ENCODE measurements around the gene OR52H1. TPM values are rescaled to one million over a fixed set of nuclear protein-coding genes. Genes with fewer than 3 reads are reported as not detected.

Gene OR52H1
- total and polyA plus RNA-seq, 2 of the 4 experiments (the other 2 are of a cell fraction): 0.18 TPM; not detected in 1

- no peak overlapping the region for H3K27ac ChIP-seq (ENCODE audit: insufficient read depth, low read length)
- H3K9me1 ChIP-seq (ENCODE audit: insufficient read depth, low read length): no peaks in the 10 kb centered on the region
- in situ Hi-C loops (cut with MboI; ENCODE audit: low sequenced_read_pairs): no loop called here
- ATAC-seq (ENCODE audit: low read depth) (no peak), DNase-seq (no peak)
- peaks cover 4% of the 10 kb centered on the region; the same call in 1 of the 2 replicates for H3K27me3 ChIP-seq (ENCODE audit: control insufficient read depth, insufficient read depth, low read length)
- H2AFZ ChIP-seq (replicated peaks; ENCODE audit: low read length, poor library complexity): no peak overlapping the region
- H4K8ac ChIP-seq (ENCODE audit: low read depth in 2 of 2, low read length in 2 of 2): no peak overlapping the region
- no peak overlapping the region for H3K18ac ChIP-seq (ENCODE audit: low read depth, low read length)
- H3K56ac ChIP-seq (ENCODE audit: extremely low read depth, insufficient read depth, low read length): no peak overlapping the region
- no peak overlapping the region for H3K9ac ChIP-seq (ENCODE audit: low read depth, low read length)
- no peak overlapping the region for H2BK120ac ChIP-seq (ENCODE audit: low read depth, low read length)
- H4K91ac ChIP-seq (ENCODE audit: insufficient read depth, low read depth, low read length): no peak overlapping the region
- H3K4me1 ChIP-seq (ENCODE audit: control insufficient read depth, insufficient read depth, low read length): no peaks in the 10 kb centered on the region
- no TSS peak for BruUV-seq (replicated peaks)
- H3K14ac ChIP-seq (replicated peaks; ENCODE audit: low read depth, low read length): no peak overlapping the region
- H2BK5ac ChIP-seq (ENCODE audit: low read depth, low read length, poor library complexity, severe bottlenecking): no peak overlapping the region
- H3K4me3 ChIP-seq (ENCODE audit: insufficient read depth, low read depth, low read length): no peak overlapping the region
- H3K23ac ChIP-seq (ENCODE audit: low read depth, low read length): no peak overlapping the region
- intact Hi-C loops (cut with micrococcal nuclease): no loop called here
- H2AK9ac ChIP-seq (replicated peaks; ENCODE audit: low read depth, low read length, poor library complexity): no peak overlapping the region
- dilution Hi-C loops (cut with HindIII; ENCODE audit: low sequenced_read_pairs, unreplicated experiment): no loop called here
- no peaks in the 10 kb centered on the region for H3K79me1 ChIP-seq (ENCODE audit: low read depth in 1 of 2, low read length in 2 of 2)
- H3K9me3 ChIP-seq (ENCODE audit: control insufficient read depth, insufficient read depth, low read length): no peaks in the 10 kb centered on the region
- WGBS, 2 experiments (ENCODE audit: extremely low coverage in 2 of 2, insufficient read length in 1 of 2): 82% methylated on average over 2 of the region's 2 CpGs; no CpG with 5 or more reads in 1 of the 2 experiments
- H4K20me1 ChIP-seq (ENCODE audit: insufficient read depth, low read length): no peaks in the 10 kb centered on the region
- no peak overlapping the region for H4K5ac ChIP-seq (ENCODE audit: low read depth, low read length)
- H3K4ac ChIP-seq (ENCODE audit: low read depth, low read length): no peak overlapping the region
- H3K4me2 ChIP-seq (ENCODE audit: low read depth, low read length): no peak overlapping the region
- no peak overlapping the region for H2AK5ac ChIP-seq (ENCODE audit: low read depth, low read length)
- H2BK20ac ChIP-seq (ENCODE audit: low read depth, low read length): no peak overlapping the region
- no peak overlapping the region for H2BK15ac ChIP-seq (ENCODE audit: low read depth, low read length)
- H3K36me3 ChIP-seq (ENCODE audit: control insufficient read depth, insufficient read depth, low read length): no peaks in the 10 kb centered on the region
- POLR2A ChIA-PET (ENCODE audit: unreplicated experiment): no interaction called here
- TF ChIP-seq POLR2A (IDR thresholded peaks at IDR 0.05; ENCODE audit: low read depth, low read length): no peak
- no peak for TF ChIP-seq RFX5 (IDR thresholded peaks at IDR 0.05; ENCODE audit: low read depth, low read length)
- no peak for TF ChIP-seq CTCF (conservative IDR thresholded peaks at IDR 0.05; ENCODE audit: low read depth, low read length)
- TF ChIP-seq MAZ (IDR thresholded peaks at IDR 0.05; ENCODE audit: borderline replicate concordance, low read depth, low read length): no peak
- TF ChIP-seq USF2 (IDR thresholded peaks at IDR 0.05; ENCODE audit: low read depth, low read length): no peak
- TF ChIP-seq, protein P1, sequence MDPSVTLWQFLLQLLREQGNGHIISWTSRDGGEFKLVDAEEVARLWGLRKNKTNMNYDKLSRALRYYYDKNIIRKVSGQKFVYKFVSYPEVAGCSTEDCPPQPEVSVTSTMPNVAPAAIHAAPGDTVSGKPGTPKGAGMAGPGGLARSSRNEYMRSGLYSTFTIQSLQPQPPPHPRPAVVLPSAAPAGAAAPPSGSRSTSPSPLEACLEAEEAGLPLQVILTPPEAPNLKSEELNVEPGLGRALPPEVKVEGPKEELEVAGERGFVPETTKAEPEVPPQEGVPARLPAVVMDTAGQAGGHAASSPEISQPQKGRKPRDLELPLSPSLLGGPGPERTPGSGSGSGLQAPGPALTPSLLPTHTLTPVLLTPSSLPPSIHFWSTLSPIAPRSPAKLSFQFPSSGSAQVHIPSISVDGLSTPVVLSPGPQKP (IDR thresholded peaks at IDR 0.05; ENCODE audit: borderline replicate concordance, low read depth, low read length): no peak
- no peak for TF ChIP-seq NFE2L2 (IDR thresholded peaks at IDR 0.05; ENCODE audit: low read depth, low read length)
- TF ChIP-seq FOS (IDR thresholded peaks at IDR 0.05; ENCODE audit: low read depth, low read length): no peak
- CTCF ChIA-PET: no interaction called here
Measured at GRCh38 chr11:5522308-5522707, 26.0 kb downstream of the OR52H1 start.

Data from IMR-90 (cell line).